Skin of body (tissue), 2 donors: ENCODE data around the gene BRK1. TPM values are rescaled to one million over a fixed set of nuclear protein-coding genes. Genes with fewer than 3 reads are reported as not detected.
"Not testable (repeated sequence)": the region's sequence is repeated elsewhere in the genome, so short reads cannot be mapped to it uniquely, and the experiment has no call there.

ENCODE experiments used
- DNase-seq: peaks from one replicate; lab custom pipeline; 2025; lab: John Stamatoyannopoulos, UW
- total RNA-seq: library from RNA; depleted of rRNA; stranded (reverse); fragments of >200 nt; gene quantifications from one replicate; pipeline ENCODE4 v1.2.3, GENCODE V29; 2014

Gene BRK1
- total RNA-seq, 1 donor from 2014 or later = 74.1 TPM

GRCh38 chr3:10176150-10176549 lies 60.7 kb downstream of the BRK1 start:
- not testable (repeated sequence) for DNase-seq

Other genes starting within 250 kb of the BRK1 start
- gene CIDEC, start 235.4 kb upstream of the BRK1 start, total RNA-seq = 29.4 TPM
- gene JAGN1, start 225.1 kb upstream of the BRK1 start, total RNA-seq = 16.3 TPM
- 6.3 TPM for gene IL17RE, start 212.8 kb upstream of the BRK1 start, total RNA-seq
- gene IL17RC, start 198.6 kb upstream of the BRK1 start, total RNA-seq = 22.2 TPM
- 25.8 TPM for gene CRELD1, start 181.8 kb upstream of the BRK1 start, total RNA-seq
- 1.2 TPM for gene PRRT3, start 163.3 kb upstream of the BRK1 start, total RNA-seq
- 33.6 TPM for gene EMC3, start 128.8 kb upstream of the BRK1 start, total RNA-seq
- gene FANCD2, start 89.2 kb upstream of the BRK1 start, total RNA-seq = 15.0 TPM
- not detected for gene FANCD2OS, start 7.4 kb upstream of the BRK1 start, total RNA-seq
- 46.7 TPM for gene VHL, start 26.1 kb downstream of the BRK1 start, total RNA-seq
- gene IRAK2, start 49.2 kb downstream of the BRK1 start, total RNA-seq = 3.8 TPM
- gene TATDN2, start 132.8 kb downstream of the BRK1 start, total RNA-seq = 18.8 TPM
- not detected for gene GHRL, start 177.3 kb downstream of the BRK1 start, total RNA-seq
- gene SEC13, start 205.4 kb downstream of the BRK1 start, total RNA-seq = 104 TPM